GM19099 (cell line): Measurements from ENCODE around the gene PLCG2.

Experiments used
- POLR2A ChIP-seq: IDR thresholded peaks from 3 replicates; pipeline ENCODE4 v1.6.1; 2011; ENCODE audit warnings: low read depth; ENCODE audit not compliant: insufficient read length; ENCODE audit errors: extremely low read depth

Gene PLCG2

DNA sequence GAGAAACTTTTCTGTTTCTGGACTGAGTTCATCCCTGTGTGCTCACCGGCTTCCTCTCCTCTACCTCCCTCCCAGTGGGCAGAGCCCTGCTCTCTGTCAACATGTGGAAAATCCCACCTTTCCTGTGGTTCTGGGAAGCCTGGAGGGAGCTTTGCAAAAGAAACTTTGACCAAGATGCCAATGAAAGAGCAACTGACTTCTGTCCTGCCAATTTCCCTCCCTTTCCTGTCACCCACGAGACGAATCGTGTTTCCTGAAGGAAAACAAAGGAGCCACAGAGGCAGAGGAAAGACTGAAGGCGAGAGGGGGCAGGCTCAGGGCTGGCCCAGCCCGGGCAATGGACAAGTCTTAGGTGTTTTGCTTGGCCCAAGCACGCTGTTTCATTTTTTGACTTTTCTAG lies 82.8 kb downstream of the PLCG2 start:
- TF ChIP-seq POLR2A, result no peak

DNA sequence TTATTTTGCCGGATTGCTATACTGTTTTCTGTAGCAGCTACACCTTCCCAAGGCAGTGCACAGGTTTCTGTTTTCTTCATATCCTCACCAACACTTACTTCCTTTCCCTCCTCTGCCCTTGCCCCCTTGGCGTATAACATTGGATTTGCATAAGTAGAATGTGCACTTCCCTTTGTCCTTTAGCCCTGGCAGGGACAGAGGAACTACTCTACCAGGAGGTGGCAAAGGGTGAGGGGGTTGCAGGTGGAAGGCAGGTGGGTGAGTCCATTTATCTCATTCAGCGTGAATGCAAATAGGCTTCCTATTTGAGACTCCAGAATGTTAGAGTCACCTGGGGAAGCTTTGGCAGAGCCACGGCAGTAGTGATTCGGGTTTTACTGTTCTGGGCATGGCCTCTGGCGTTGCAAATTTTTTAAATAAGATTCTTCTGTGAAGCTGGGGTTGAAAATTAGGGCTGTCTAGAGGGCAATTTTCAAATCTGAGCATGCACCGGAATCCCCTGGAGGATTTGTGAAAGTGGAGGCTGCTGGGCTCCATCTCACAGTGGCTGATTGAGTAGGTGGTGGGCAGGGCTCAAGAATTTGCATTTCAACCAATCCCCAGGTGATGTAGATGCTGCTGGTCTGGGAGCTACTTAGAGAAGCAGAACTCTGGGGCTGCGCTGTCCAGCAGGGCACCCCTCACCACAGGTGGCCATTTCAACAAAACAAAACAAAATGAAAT lies 84.7 kb downstream of the PLCG2 start:
- no peak for TF ChIP-seq POLR2A

DNA sequence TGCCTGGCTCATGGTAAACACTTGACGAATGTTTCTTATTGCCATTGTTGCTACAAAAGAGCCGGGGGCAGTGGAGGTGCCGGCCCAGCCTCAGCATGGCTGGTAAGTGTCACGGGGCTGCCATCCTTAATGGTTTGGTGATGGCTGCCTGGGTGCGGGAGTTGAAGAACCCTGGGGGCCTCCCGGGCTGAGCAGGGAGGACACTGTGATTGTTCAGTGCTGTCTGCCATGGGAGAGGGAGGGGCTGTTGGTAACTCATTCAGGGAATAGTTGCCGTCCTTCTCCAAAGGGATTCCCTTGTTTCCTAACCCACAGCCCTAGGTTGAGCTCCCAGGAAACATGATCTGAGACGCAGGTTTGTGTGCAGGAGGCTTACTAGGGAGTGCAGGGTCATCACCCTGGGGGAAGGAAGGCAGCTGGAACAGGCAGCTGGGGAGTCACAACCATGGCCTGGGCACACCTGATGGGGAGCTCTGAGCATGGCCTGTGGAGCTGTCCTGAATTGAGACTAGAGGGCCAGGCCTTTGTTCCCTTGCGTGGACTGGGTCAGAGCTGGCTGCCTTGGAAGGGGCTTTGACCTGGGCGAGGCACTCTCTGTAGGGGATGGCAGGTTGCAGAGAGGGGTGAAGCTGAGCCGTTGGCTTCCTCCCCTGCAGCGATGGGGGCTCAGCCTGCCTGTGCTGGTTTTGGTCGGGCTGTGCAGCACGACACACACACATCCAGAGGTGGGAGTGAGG lies 85.7 kb downstream of the PLCG2 start:
- no peak for TF ChIP-seq POLR2A

DNA sequence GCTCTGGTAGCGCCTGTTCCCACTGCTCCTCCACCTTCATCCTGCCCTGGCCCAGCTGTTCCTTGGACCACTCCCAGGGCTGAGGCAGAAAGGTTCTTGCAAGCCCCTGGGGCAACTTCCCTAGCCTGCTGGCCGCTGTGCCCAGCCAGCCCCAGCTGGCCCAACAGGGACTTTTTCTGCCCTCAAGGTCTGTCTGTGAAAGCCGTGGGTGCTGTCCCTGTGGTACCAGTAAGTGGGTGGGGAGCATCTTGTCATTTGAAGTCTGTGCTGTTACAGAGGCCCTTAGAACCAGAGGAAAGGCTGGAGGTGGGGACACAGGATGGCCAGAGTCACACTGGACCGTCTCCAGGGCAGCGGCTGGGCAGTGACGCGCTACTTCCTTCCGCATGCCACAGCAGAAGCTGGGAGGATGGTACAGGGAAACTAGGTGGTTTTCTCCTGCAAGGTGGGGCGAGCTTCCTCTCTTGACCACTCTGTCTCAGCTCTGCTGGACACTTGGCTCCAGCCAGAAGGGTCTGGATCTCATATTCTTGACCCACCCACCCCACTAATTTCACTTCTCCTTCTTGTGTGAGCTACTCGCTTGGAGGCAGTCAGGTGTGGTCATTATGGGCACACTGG lies 87.8 kb downstream of the PLCG2 start:
- no peak for TF ChIP-seq POLR2A

DNA sequence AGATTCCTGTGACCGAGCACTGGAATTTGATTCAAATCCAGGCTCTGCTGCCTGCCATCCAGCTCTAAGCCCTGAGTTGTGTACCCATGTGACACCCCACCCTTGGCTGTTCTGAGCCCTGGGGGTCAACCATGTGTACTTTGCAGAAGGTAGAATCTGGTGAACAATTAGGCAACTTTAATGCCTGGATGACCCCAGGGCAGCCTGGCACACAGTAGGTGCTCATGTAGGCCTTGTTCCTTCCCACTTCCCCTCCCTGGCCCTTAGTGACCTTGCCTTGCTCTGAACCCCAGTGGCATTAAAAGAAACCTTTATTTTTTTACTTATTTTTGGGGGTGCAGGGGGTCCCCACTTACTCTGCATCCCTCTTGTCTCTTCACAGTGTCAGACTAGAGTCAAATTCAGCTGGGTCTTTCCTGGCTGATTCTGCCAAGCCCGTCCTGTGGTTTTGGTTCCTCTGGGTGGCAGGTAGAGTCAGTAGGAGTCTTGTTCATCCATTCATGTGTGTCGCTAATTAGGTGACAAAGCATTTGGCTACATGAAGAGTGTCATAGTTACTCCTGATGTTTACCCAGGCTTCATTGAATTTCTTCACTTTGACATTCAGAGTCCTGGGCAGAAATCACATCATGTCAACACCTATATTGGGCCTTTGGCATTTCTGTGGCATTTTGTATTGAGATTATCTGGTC lies 89.1 kb downstream of the PLCG2 start:
- TF ChIP-seq POLR2A, result no peak

DNA sequence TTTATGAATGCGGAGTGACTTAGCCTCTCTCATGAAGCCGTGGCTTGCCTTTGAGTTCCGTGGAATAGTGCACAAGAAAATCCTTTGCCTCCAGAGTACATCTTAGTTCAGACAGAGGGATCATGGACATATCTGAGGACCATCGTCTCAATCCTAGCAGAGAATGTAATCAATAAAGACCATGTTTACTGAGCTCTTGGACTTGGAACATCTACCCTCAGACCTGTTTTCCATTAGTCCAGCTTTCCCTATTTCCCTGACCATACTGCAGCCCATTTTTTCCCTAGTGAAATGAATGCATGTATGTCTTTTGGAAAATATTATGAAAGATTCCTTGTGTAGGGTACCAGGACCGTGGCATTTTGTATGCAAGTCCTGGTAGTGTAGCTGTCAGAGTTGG lies 90.2 kb downstream of the PLCG2 start:
- TF ChIP-seq POLR2A, result no peak

DNA sequence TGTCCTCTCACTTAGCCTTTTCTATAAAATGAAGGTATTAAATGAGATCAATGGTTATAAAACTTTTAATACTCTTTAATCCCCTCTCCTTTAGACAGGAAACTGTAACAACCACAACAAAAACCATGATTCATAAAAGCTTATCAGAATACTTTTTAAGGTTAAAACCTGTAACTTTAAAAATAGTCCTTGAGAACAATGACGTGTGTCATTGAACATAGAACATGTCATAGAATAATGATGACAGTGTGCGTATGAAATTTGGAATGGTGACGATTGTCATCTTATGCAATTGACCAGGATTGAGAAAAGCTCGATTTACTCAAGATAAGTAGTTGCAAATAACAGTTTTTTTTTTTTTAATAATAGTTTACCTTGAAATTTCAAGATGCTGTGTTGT lies 94.1 kb downstream of the PLCG2 start:
- TF ChIP-seq POLR2A, result no peak

DNA sequence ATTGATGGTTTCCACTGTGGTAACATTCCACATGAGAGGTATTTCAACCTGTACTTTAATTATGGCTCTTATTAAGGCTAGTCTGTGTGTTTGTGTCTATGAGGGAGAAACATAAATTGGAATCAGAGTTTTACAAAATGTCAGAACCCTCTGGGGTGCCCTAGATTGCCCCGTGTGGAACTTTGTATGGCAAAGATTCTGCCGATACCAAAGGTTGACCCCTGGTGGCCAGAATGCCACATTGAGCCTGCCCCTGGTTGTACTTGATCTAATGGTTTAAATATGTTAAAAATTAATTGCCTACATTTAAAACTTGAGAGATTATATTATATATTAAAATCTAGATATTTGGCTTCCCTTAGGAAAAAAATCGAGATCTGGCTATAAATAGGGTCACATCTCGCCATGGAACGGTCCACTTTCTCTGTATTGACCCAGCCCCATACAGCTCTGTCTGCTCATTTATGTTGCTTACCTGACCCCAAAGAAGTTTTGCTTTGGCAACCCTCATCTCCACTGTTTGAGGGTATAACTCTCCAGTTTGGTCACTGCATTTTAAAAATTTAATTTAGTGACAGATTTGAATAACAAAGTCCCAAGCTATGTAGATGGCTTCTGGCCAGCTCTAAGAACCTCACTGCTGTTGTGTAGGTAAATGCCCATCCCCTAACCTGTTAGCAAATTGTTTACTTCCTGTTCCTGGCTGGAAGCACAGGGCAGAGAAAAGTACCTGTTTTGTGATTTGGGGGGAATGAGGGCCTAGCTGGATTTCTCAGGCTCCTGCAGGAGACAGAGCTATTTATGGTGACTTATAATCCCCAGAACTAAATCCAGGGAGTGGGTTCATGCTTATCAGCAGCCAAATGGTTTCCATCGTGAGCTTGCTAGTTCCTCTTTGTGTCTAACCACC lies 95.0 kb downstream of the PLCG2 start:
- TF ChIP-seq POLR2A, result no peak

DNA sequence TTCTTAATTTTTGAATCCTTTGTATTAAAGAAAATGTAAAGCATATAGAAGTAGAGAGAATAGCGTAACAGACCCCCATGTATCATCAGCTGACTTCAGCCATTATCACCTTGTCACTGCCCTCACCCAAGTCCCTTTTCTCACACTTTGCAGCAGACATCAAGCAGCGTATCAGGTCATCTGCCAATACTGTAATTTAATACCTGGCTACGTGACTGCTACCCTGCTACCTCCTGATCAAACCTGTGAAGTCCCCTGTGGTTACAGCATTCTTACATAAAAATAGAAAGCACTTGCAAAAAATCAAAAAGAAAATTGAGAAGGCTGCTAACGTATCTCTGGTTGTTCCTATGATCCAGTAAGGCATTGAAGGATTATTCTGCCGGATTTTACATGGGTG lies 96.4 kb downstream of the PLCG2 start:
- TF ChIP-seq POLR2A, result no peak

DNA sequence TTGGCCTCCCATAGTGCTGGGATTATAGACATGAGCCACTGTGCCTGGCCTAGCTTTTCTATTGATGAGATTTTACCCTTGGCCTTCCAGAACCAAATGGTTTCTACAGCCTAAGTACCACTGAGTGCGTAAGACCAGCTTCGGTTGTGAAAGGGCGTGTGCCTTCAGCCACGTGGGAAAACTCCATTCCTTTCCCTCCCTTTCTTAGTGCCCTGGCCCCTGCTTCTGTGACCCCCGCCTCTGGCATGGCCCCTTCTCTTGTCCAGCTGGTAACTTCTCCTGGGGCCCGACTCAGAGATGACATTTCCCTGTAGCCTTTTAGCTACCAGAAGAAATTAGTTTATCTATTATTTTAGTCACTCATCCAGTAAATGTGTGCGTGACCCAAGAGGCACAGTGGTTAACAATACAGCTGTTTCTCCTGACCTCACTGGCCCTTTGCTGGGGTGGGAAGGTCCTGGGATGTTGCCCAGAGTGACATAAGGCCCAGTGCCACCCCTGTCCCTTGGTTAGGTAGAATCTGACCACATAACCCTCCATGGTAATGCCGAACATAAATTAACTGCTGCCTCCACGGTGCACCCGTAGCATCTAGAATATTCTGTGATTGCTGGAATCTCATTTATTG lies 97.3 kb downstream of the PLCG2 start:
- TF ChIP-seq POLR2A, result no peak

DNA sequence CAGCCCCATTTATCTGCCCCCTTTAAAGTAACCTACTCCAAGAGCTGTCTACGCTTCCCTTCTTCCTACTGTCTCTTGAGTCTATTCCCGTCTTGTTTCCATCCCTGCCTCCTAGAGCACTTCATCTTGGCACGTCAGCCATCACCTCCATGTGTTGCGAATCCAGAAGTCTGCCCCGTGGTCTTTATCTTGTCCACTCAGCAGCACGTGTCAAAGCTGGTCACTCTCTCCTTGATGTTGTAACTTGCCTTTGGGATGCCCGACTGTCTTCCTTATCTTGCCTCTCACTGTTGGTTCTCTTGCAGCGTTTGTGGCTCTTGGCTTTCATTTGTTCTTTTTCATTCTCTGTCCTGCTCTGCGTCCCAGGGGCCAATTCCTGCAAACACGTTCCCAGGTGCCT lies 99.4 kb downstream of the PLCG2 start:
- no peak for TF ChIP-seq POLR2A

DNA sequence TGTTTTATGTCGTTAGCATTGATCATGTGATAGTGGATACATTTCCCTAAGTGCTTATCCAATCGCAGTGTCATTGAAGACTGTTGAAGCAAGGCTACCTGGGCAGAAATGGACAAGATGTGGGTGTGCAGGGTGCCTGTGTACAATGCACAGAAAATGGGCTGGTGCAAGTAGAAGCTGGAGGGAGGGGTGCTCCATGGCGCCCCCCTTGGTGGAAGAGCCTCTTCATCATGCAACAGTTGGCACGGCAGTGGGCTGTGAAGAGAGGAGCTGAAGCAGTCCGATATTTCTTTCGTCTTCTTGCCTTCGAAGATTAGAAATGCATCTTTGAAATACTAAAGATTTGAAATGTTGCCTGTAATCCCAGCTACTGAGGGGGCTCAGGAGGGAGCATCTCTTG lies 100.5 kb downstream of the PLCG2 start:
- no peak for TF ChIP-seq POLR2A

DNA sequence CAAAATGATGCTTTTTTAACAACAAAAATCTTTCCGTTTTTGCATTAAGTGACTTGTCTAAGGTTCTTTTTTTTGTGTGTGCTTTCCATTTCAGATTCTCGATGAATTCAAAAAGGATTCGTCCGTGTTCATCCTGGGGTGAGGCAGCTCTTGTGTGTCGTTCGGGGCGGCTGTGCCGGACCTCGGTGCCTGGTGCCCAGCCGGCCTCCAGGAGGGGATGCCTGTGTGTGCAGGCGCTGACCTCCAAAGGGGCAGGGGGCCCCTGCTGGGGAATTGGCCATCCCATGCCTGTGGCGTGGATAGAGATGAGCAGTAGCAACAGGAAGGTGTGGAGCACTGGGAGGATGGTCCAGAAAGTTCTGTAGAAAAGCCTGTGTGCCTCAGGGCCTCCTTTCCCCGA lies 101.7 kb downstream of the PLCG2 start:
- TF ChIP-seq POLR2A, result no peak

DNA sequence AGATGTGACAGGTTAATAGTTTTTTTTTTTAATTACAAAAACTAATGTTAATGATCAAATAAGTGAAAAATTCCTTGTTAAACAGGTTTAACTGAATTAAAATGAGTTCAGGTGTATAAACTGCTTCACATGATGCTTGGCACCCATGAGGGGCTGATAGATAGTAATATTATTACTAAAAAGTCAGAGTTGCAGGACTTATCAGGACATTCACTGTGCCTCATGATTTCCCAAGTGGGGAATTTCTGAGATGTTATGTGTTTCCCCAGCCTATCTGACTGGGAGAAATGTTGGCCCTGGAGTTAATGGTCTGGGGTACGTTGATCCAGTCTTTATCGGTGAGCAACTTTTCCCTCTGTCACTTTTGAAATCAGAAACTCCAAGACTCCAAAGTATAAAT lies 102.1 kb downstream of the PLCG2 start:
- TF ChIP-seq POLR2A, result no peak
